AG09309 (cell line): ENCODE data around the gene AGO4.

ENCODE experiments used
- DNase-seq: peaks from one replicate; pipeline ENCODE4 v3.0.0-alpha.2; 2010; ENCODE audit warnings: low read depth
- H3K4me3 ChIP-seq: 2 replicates; pipeline ENCODE4 v1.5.1; 2011; ENCODE audit warnings: mild to moderate bottlenecking, low read depth, low read length, moderate library complexity; ENCODE audit not compliant: control insufficient read depth
- TF ChIP-seq, protein P1 (sequence below): IDR thresholded peaks from 2 replicates; pipeline ENCODE4 v1.5.1; 2011; ENCODE audit warnings: mild to moderate bottlenecking, low read depth, low read length, inconsistent platforms; ENCODE audit not compliant: insufficient read depth, control insufficient read depth; ENCODE audit errors: missing control alignments

Gene AGO4

DNA sequence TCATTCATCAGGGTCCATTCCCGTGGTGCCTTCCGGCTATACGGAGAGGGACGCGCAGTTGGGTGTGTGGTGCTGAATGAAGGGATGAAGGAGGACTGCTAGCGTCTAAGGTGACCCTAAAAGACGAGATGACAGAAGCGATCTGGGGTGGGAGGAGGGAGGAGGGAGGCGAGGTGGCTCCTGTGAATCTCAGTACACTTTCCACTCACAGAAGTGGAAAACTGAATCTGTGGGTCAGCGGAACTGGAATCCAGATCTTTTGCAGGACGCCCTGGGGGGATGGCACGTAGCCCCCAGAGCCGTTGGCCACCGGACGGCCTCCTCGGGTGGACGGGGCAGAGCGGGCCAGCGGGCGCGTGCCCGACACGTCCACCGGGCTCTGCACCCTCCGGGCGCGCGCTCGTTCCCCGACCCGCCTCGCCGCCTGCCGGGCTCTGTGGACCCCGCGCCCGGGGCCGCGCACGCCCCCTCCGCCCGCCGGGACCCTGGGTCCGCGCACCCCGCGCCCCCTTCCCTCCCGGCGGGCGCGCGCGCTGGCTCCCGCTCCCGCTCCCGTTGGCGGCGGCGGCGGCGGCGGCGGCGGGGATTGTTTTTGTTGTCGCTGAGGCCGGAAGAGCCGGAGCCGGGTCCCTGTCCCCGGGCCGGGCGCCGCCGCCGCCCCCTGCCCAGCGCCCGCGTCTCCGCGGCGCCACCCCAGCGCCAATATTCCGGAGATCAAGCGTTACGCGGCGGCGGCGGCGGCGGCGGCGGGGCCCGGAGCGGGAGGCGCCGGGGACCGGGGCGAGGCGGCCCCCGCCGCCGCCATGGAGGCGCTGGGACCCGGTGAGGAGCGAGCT is at the start of gene AGO4:
Gene AGO4, plus strand, starts transcription at position 403 of the 836 bp plus-strand sequence. Its CDS starts 401 bp downstream, at position 804.
- peak within 1 kb of the TSS; percentile 59 for H3K4me3 ChIP-seq
- DNase-seq, result no peak
- TF ChIP-seq, protein P1, sequence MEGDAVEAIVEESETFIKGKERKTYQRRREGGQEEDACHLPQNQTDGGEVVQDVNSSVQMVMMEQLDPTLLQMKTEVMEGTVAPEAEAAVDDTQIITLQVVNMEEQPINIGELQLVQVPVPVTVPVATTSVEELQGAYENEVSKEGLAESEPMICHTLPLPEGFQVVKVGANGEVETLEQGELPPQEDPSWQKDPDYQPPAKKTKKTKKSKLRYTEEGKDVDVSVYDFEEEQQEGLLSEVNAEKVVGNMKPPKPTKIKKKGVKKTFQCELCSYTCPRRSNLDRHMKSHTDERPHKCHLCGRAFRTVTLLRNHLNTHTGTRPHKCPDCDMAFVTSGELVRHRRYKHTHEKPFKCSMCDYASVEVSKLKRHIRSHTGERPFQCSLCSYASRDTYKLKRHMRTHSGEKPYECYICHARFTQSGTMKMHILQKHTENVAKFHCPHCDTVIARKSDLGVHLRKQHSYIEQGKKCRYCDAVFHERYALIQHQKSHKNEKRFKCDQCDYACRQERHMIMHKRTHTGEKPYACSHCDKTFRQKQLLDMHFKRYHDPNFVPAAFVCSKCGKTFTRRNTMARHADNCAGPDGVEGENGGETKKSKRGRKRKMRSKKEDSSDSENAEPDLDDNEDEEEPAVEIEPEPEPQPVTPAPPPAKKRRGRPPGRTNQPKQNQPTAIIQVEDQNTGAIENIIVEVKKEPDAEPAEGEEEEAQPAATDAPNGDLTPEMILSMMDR, result no peak

DNA sequence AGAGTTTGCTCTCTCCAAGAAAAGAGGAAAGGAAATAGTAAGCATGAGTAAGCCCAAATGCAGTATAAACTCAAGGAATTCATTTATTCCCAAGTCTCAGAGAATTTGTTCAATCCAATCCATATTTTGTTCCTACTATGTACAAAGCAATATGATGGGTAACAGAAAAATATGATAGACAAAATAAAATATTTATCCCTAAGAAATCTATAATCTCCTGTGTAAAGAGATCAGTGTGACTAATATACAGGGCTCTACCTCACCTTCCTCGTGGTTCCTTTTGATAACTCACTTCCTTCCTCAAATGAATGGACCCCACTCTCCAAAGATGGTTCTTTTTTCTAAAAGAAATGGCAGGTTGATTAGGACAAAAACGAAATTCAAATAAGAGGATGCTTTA is 45.7 kb upstream of the AGO4 start:
- TF ChIP-seq, protein P1, result no peak
- H3K4me3 ChIP-seq, result no peak overlapping the region
- DNase-seq, result no peak

DNA sequence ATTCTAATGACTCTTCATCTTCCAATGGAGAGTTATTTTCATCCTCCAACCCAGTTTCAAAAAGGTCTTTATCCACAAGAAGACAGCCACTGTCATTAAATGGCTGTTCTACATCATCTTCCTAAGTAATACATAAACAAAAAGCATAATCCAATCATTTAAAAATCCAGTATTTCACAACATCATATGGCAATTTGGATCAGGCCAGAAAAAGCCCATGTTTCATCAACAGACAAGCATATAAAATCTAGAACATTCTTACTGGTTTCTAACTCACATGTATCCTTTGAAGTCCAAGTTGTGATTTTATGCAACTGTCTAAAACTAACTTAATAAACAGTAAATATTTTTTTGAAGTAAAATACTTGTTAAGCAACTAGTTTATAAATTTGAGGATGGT is 44.6 kb upstream of the AGO4 start:
- no peak overlapping the region for H3K4me3 ChIP-seq
- TF ChIP-seq, protein P1, result no peak
- no peak for DNase-seq

DNA sequence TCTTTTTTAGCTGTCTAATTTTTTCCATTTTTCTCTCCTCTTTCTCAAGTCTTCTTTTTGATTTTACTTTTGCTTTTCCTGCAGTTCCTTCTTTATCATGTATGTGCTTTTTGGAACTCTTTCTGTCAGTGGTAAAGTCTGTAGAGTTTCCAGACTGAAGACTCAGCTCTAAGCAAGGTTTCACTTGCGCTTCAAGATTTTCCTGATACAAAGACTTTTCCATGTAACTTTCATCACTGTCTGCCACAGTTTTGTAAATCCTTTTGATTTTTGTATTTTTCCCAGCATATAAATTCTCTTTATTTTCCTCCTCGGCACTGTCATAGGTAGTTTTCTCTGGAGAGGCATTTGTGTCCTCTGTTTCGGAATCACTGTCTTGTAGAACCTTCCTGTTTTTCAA is 43.5 kb upstream of the AGO4 start:
- H3K4me3 ChIP-seq, result no peak overlapping the region
- no peak for DNase-seq
- TF ChIP-seq, protein P1, result no peak

DNA sequence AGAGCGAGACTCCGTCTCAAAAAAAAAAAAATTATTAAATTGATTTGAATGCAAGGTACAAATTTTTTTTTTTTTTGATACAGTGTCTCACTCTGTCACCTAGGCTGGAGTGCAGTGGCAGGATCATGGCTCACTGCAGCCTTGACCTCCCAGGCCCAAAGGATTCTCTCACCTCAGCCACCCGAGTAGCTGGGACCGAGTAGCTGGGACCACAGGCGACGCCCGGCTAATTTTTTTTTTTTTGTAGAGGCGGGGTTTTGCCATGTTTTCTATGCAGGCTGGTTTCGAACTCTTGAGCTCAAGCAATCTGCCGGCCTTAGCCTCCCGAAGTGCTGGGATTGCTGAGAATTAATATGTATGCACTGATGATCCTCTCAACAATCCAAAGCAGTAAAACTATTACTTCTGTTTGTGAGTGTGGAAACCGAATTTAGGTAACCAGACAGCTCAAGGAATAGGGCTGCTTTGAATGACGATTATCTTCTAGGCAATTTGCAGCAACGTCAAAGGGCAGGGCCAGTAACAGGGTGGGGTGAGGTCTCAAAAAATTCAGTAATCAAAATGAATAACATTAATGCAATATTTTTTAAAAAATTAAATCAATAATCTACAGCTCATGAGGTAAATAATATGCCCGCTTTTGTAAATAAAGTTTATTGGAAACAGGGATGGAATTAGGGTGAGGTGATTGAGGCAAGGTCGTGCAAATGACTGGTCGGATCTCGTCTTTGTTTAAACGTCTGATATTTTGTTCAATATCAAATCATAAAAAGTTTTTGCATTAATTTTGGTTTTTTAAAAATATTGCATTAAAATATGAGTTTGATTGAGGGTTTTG is 39.2 kb upstream of the AGO4 start:
- H3K4me3 ChIP-seq, result peak overlapping the region; percentile 69
- TF ChIP-seq, protein P1, result no peak
- DNase-seq, result no peak

DNA sequence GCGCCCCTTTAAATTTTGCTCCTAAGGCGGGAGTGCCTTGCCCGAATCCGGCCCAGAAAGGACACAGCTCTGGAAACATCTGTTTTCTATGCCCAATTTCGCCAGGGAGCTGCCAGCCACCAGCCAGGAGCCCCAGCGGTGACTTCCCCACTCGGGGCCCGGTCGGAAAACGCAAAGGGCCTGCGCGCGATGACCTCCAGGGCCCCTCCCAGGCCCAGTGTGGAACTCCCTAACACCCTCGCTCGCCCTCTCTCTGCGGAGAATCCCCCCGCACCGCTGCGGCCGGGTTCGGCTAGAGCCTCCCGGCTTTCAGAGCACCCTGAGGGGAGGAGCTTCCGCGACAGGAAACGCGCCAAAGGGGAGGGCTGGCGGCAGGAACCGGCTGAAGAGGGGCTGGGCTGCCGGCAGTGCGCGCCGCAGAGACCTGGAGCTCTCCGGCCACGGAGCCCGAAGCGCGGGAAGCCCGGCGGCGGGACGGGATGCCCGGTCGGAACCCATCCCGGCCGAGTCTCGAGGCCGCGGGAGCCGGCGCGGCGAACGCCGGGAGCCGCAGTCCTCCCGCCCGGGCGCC is 38.5 kb upstream of the AGO4 start:
- DNase-seq, result peak; percentile 14

More for the DNA sequence above, 38.5 kb upstream of the AGO4 start:
- TF ChIP-seq, protein P1, result no peak
- H3K4me3 ChIP-seq, result peak overlapping the region; percentile 69
